HCT116 (cell line): ENCODE results near the gene TIMP1. TPM values are rescaled to one million over a fixed set of nuclear protein-coding genes. Genes with fewer than 3 reads are reported as not detected.

Experiments
- ATAC-seq: fragments of 200-7000 bp; cut with Tn5 transposase; 2 replicates; pipeline ENCODE4 v1.9.1; 2020; ENCODE audit warnings: mild to moderate bottlenecking, moderate library complexity
- BruUV-seq: library from RNA; stranded (reverse); fragments of 400-500 nt; replicated peaks from 2 replicates; lab custom pipeline; 2021; lab: Mats Ljungman, UMichigan
- CTCF ChIA-PET: fragments of 300-600 bp; sonication (Branson Sonifier 250); formaldehyde crosslinking; loops from one replicate; lab custom pipeline; 2021; ENCODE audit warnings: antibody characterized with exemption; lab: Charles Lee
- POLR2A ChIA-PET: fragments of 300-600, 350-600 bp; sonication (Branson Sonifier 250); formaldehyde crosslinking; loops from one replicate; lab custom pipeline; 2021; ENCODE audit warnings: antibody characterized with exemption; lab: Charles Lee
- RAD21 ChIA-PET, 2 experiments: fragments of 300-600 bp; sonication (Branson Sonifier 250); formaldehyde crosslinking; loops; one replicate each; lab custom pipeline; 2023; ENCODE audit warnings: low total read pairs in 2 of 2; ENCODE audit not compliant: uncharacterized antibody in 2 of 2, unreplicated experiment in 2 of 2, low non-redundant PET in 1 of 2; lab: Charles Lee
- DNase-seq: peaks from one replicate; pipeline ENCODE4 v3.0.0-alpha.2; 2010; ENCODE audit warnings: low read depth, low spot score
- H2AFZ ChIP-seq: fragments of 200-600 bp; shearing (Covaris generic), sonication (generic); 2 replicates; pipeline ENCODE4 v1.6.1; 2017; ENCODE audit warnings: low read depth, mixed run types, mixed read lengths, antibody characterized with exemption, low read length; ENCODE audit not compliant: poor library complexity, severe bottlenecking
- H3K27ac ChIP-seq: 2 replicates; pipeline ENCODE4 v1.5.1; 2012; ENCODE audit warnings: low read depth, low read length
- H3K27me3 ChIP-seq: fragments of 200-600 bp; sonication (generic); 2 replicates; pipeline ENCODE4 v1.6.1; 2016; ENCODE audit warnings: mixed run types, low read length, mixed read lengths; ENCODE audit not compliant: insufficient read depth
- H3K36me3 ChIP-seq, 2 experiments: fragments of 200-500 bp in 1 of 2; fragments of 200-600 bp in 1 of 2; sonication (Bioruptor generic) in 1 of 2; sonication (generic) in 1 of 2; 2 replicates each; pipeline versions ENCODE4 v1.5.1 to v1.6.1; 2014 to 2016; ENCODE audit warnings: low read length in 2 of 2, inconsistent platforms in 1 of 2, mixed read lengths in 1 of 2, mixed run types in 1 of 2; ENCODE audit not compliant: insufficient read depth in 2 of 2, control insufficient read depth in 1 of 2
- H3K4me1 ChIP-seq, 2 experiments: fragments of 200-600 bp in 1 of 2; sonication (generic) in 1 of 2; 2 replicates each; pipeline versions ENCODE4 v1.5.1 to v1.6.1; 2012 to 2017; ENCODE audit warnings: low read length in 2 of 2, inconsistent platforms in 1 of 2, mild to moderate bottlenecking in 1 of 2, mixed read lengths in 1 of 2, mixed run types in 1 of 2, moderate library complexity in 1 of 2; ENCODE audit not compliant: insufficient read depth in 2 of 2, control insufficient read depth in 1 of 2
- H3K4me2 ChIP-seq: fragments of 200-600 bp; sonication (generic); 2 replicates; pipeline ENCODE4 v1.6.1; 2017; ENCODE audit warnings: mixed run types, low read length, mixed read lengths
- H3K4me3 ChIP-seq, 2 experiments: fragments of 200-600 bp in 1 of 2; sonication (generic) in 1 of 2; replicated peaks in 1 of 2; 2 replicates each; pipeline ENCODE4 v1.5.1; 2011 to 2016; ENCODE audit warnings: low read length in 2 of 2, control low read depth in 1 of 2, low read depth in 1 of 2, mild to moderate bottlenecking in 1 of 2, mixed read lengths in 1 of 2, mixed run types in 1 of 2
- H3K79me2 ChIP-seq: fragments of 200-600 bp; sonication (generic); 2 replicates; pipeline ENCODE4 v1.6.1; 2017; ENCODE audit warnings: mild to moderate bottlenecking, mixed run types, low read length, moderate library complexity, mixed read lengths; ENCODE audit not compliant: insufficient read depth
- H3K9ac ChIP-seq: fragments of 200-600 bp; sonication (generic); 2 replicates; pipeline ENCODE4 v1.6.1; 2016; ENCODE audit warnings: low read length, mixed read lengths
- H3K9me2 ChIP-seq: fragments of 200-600 bp; sonication (generic), shearing (Covaris generic); 2 replicates; pipeline ENCODE4 v1.6.1; 2017; ENCODE audit warnings: mixed run types, mild to moderate bottlenecking, moderate library complexity; ENCODE audit not compliant: insufficient read depth
- H3K9me3 ChIP-seq, 2 experiments: fragments of 200-500 bp in 1 of 2; fragments of 200-600 bp in 1 of 2; sonication (Bioruptor generic) in 1 of 2; sonication (generic) in 1 of 2; 2 replicates each; pipeline ENCODE4 v1.6.1; 2014 to 2017; ENCODE audit warnings: low read length in 2 of 2, mixed read lengths in 2 of 2, inconsistent platforms in 1 of 2, low read depth in 1 of 2, mild to moderate bottlenecking in 1 of 2, mixed run types in 1 of 2, moderate library complexity in 1 of 2; ENCODE audit not compliant: control insufficient read depth in 1 of 2, insufficient read depth in 1 of 2
- H4K20me1 ChIP-seq: fragments of 200-600 bp; sonication (generic), shearing (Covaris generic); 2 replicates; pipeline ENCODE4 v1.6.1; 2017; ENCODE audit warnings: mixed run types, mild to moderate bottlenecking, moderate library complexity; ENCODE audit not compliant: insufficient read depth
- CBX3 ChIP-seq: IDR thresholded peaks from 2 replicates; pipeline ENCODE4 v1.6.1; 2012; ENCODE audit warnings: low read depth
- CEBPB ChIP-seq: IDR thresholded peaks from 2 replicates; pipeline ENCODE4 v1.6.1; 2012; ENCODE audit warnings: low read depth
- EGR1 ChIP-seq: IDR thresholded peaks from 2 replicates; pipeline ENCODE4 v1.6.1; 2012; ENCODE audit warnings: low read depth
- ELF1 ChIP-seq: IDR thresholded peaks from 2 replicates; pipeline ENCODE4 v1.6.1; 2012; ENCODE audit warnings: low read depth, borderline replicate concordance
- EZH2 ChIP-seq: fragments of 200-600 bp; sonication (generic); IDR thresholded peaks from 2 replicates; pipeline ENCODE4 v1.6.1; 2017; ENCODE audit warnings: antibody characterized with exemption, mixed run types
- FOSL1 ChIP-seq: IDR thresholded peaks from 2 replicates; pipeline ENCODE4 v1.6.1; 2012; ENCODE audit warnings: low read depth
- JUND ChIP-seq: IDR thresholded peaks from 2 replicates; pipeline ENCODE4 v1.6.1; 2012
- POLR2AphosphoS5 ChIP-seq: IDR thresholded peaks from 2 replicates; pipeline ENCODE4 v1.6.1; 2011; ENCODE audit warnings: mild to moderate bottlenecking, low read depth, low read length, moderate library complexity
- RAD21 ChIP-seq: IDR thresholded peaks from 2 replicates; pipeline ENCODE4 v1.6.1; 2012; ENCODE audit warnings: low read depth, mild to moderate bottlenecking
- SIN3A ChIP-seq: IDR thresholded peaks from 2 replicates; pipeline ENCODE4 v1.6.1; 2012; ENCODE audit warnings: low read depth
- SP1 ChIP-seq: IDR thresholded peaks from 2 replicates; pipeline ENCODE4 v1.6.1; 2012; ENCODE audit warnings: low read depth
- YY1 ChIP-seq: IDR thresholded peaks from 2 replicates; pipeline ENCODE4 v1.6.1; 2011; ENCODE audit warnings: low read length, low read depth, moderate library complexity, mild to moderate bottlenecking; ENCODE audit not compliant: insufficient replicate concordance; ENCODE audit errors: extremely low read depth
- ZFX ChIP-seq: fragments of 450-650 bp; IDR thresholded peaks from 2 replicates; pipeline ENCODE4 v1.6.1; 2017
- ZNF274 ChIP-seq: fragments of 200-500 bp; sonication (Bioruptor generic); IDR thresholded peaks from 2 replicates; pipeline ENCODE4 v1.6.1; 2014; ENCODE audit warnings: mild to moderate bottlenecking, low read depth, low read length, inconsistent platforms
- intact Hi-C: fragments of 100-400 bp; cut with micrococcal nuclease; formaldehyde crosslinking; loops from 2 replicates; pipeline ENCODE4 v1.10.0; 2022
- total RNA-seq: library from RNA; stranded (reverse); gene quantifications from one replicate; pipeline ENCODE4 v1.2.1, GENCODE V29; 2021; ENCODE audit not compliant: unreplicated experiment
- TF ChIP-seq, protein P1 (sequence below): IDR thresholded peaks from 2 replicates; pipeline ENCODE4 v1.6.1; 2012
- TF ChIP-seq, protein P2 (sequence below): IDR thresholded peaks from 2 replicates; pipeline ENCODE4 v1.6.1; 2012; ENCODE audit warnings: low read depth
- TF ChIP-seq, protein P3 (sequence below), 3 experiments: fragments of 200-600 bp in 1 of 3; sonication (generic) in 1 of 3; IDR thresholded peaks in 2 of 3; conservative IDR thresholded peaks in 1 of 3; 2 replicates each; pipeline ENCODE4 v1.5.1; 2012 to 2017; ENCODE audit warnings: low read depth in 2 of 3, low read length in 2 of 3, antibody characterized with exemption in 1 of 3, borderline replicate concordance in 1 of 3, control low read depth in 1 of 3, mild to moderate bottlenecking in 1 of 3, mixed read lengths in 1 of 3, mixed run types in 1 of 3, moderate library complexity in 1 of 3; ENCODE audit not compliant: insufficient read depth in 1 of 3

TIMP1 gene
- total RNA-seq, 1 experiment from 2014 or later = 225 TPM

DNA sequence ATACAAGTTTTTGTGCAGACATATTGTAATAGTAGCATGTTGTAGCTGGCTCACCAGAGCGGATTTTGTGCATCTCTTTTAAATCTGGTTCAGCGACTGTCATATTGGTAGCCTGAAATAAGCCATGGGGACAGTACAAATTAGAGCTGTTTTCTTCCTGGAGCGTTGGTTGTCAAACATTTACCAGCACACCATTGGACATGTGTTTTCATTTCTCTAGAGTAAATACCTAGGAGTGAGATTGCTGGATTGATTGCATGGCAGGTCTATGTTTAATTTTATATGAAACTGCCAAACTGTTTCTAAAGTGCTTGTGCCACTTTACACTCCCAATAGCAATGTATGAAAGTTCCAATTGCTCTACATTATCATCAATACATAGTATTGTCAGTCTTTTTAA is 23.8 kb upstream of the TIMP1 start:
- POLR2A ChIA-PET = no interaction called here
- Histone ChIP-seq H3K27me3 (no peaks in the 10 kb centered on the region), H3K9me3 (no peaks in the 10 kb centered on the region), H3K9me2 (no peaks in the 10 kb centered on the region), H3K36me3 (no peaks in the 10 kb centered on the region; a peak in 1 of 4 replicates), H3K9ac (no peak overlapping the region), H3K4me2 (no peak overlapping the region), H4K20me1 (no peaks in the 10 kb centered on the region), H2AFZ (no peak overlapping the region), H3K27ac (no peak overlapping the region), H3K4me1 (peaks cover 0 to 19% of the 10 kb centered on the region in 2 experiments; a peak in 1 of 4 replicates), H3K79me2 (peaks cover 18% of the 10 kb centered on the region), H3K4me3 (no peak overlapping the region)
- DNase-seq = no peak
- TF ChIP-seq FOSL1 (no peak), CBX3 (no peak), YY1 (no peak), EZH2 (no peak), POLR2AphosphoS5 (no peak), RAD21 (no peak), SP1 (no peak), SIN3A (no peak), ZNF274 (no peak), JUND (no peak), CEBPB (no peak), ELF1 (no peak), EGR1 (no peak), ZFX (no peak)
- TF ChIP-seq, protein P1, sequence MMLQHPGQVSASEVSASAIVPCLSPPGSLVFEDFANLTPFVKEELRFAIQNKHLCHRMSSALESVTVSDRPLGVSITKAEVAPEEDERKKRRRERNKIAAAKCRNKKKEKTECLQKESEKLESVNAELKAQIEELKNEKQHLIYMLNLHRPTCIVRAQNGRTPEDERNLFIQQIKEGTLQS = no peak
- TF ChIP-seq, protein P2, sequence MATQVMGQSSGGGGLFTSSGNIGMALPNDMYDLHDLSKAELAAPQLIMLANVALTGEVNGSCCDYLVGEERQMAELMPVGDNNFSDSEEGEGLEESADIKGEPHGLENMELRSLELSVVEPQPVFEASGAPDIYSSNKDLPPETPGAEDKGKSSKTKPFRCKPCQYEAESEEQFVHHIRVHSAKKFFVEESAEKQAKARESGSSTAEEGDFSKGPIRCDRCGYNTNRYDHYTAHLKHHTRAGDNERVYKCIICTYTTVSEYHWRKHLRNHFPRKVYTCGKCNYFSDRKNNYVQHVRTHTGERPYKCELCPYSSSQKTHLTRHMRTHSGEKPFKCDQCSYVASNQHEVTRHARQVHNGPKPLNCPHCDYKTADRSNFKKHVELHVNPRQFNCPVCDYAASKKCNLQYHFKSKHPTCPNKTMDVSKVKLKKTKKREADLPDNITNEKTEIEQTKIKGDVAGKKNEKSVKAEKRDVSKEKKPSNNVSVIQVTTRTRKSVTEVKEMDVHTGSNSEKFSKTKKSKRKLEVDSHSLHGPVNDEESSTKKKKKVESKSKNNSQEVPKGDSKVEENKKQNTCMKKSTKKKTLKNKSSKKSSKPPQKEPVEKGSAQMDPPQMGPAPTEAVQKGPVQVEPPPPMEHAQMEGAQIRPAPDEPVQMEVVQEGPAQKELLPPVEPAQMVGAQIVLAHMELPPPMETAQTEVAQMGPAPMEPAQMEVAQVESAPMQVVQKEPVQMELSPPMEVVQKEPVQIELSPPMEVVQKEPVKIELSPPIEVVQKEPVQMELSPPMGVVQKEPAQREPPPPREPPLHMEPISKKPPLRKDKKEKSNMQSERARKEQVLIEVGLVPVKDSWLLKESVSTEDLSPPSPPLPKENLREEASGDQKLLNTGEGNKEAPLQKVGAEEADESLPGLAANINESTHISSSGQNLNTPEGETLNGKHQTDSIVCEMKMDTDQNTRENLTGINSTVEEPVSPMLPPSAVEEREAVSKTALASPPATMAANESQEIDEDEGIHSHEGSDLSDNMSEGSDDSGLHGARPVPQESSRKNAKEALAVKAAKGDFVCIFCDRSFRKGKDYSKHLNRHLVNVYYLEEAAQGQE = no peak
- TF ChIP-seq, protein P3, sequence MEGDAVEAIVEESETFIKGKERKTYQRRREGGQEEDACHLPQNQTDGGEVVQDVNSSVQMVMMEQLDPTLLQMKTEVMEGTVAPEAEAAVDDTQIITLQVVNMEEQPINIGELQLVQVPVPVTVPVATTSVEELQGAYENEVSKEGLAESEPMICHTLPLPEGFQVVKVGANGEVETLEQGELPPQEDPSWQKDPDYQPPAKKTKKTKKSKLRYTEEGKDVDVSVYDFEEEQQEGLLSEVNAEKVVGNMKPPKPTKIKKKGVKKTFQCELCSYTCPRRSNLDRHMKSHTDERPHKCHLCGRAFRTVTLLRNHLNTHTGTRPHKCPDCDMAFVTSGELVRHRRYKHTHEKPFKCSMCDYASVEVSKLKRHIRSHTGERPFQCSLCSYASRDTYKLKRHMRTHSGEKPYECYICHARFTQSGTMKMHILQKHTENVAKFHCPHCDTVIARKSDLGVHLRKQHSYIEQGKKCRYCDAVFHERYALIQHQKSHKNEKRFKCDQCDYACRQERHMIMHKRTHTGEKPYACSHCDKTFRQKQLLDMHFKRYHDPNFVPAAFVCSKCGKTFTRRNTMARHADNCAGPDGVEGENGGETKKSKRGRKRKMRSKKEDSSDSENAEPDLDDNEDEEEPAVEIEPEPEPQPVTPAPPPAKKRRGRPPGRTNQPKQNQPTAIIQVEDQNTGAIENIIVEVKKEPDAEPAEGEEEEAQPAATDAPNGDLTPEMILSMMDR (IDR thresholded peaks at IDR 0.05 in 2 of 3, conservative IDR thresholded peaks at IDR 0.05 in 1 of 3; ENCODE audit: borderline replicate concordance in 1 of 3, insufficient read depth in 1 of 3, low read depth in 2 of 3, low read length in 2 of 3) = no peak
- RAD21 ChIA-PET = no interaction called here
- intact Hi-C loops = no loop called here
- no TSS peak for BruUV-seq
- CTCF ChIA-PET = interaction anchor here (0.6 kb wide), 1 partner anchor 35 kb away, joined by 3 read pairs; no protein-coding TSS in a partner anchor
- no peak for ATAC-seq
